Glutamatergic neuron (in vitro differentiated cells): ENCODE measurements around the gene DDX52. TPM values are rescaled to one million over a fixed set of nuclear protein-coding genes. Genes with fewer than 3 reads are reported as not detected.

Source experiments
- microRNA-seq: library from miRNA; unstranded; fragments of <30 nt; microRNA quantifications from one replicate; pipeline ENCODE4, GENCODE V29; 2020; ENCODE audit not compliant: unreplicated experiment
- total RNA-seq: library from RNA; stranded (reverse); fragmentation: NEBNext Ultra II Directional; extraction: Animal tissue kit (Norgen Biotek cat#: 25700); gene quantifications from one replicate; pipeline ENCODE4 v1.2.1, GENCODE V29; 2021; ENCODE audit not compliant: unreplicated experiment

The DDX52 gene
- total RNA-seq, 1 donor from 2014 or later = 47.4 TPM

Small RNA genes lying within 50 kb of the gene (microRNA-seq; reads per million reads assigned to microRNA genes)
- gene MIR378J = not detected

Other genes starting within 250 kb of the DDX52 start
- gene ACACA, start 236.6 kb downstream of the DDX52 start, total RNA-seq = 145 TPM
- 30.6 TPM for gene TADA2A, start 236.6 kb downstream of the DDX52 start, total RNA-seq
- gene DUSP14, start 153.6 kb downstream of the DDX52 start, total RNA-seq = 10.0 TPM
- gene SYNRG, start 34.0 kb downstream of the DDX52 start, total RNA-seq = 65.8 TPM
- gene HNF1B, start 101.6 kb upstream of the DDX52 start, total RNA-seq = not detected